Vagina (tissue), 2 donors: ENCODE data around the gene BRINP1. TPM values are rescaled to one million over a fixed set of nuclear protein-coding genes. Genes with fewer than 3 reads are reported as not detected.

Experiments
- DNase-seq, 2 donors: peaks; one replicate each; pipeline ENCODE4 v3.0.0-alpha.2; 2017; ENCODE audit errors: extremely low spot score in 2 of 2
- H3K27ac ChIP-seq: fragments of 200-600 bp; sonication (generic); one replicate; pipeline ENCODE4 v1.5.1; 2019
- H3K27me3 ChIP-seq: fragments of 200-600 bp; sonication (generic); one replicate; pipeline ENCODE4 v1.5.1; 2019
- H3K36me3 ChIP-seq, 2 donors: fragments of 200-600 bp; sonication (generic); one replicate each; pipeline ENCODE4 v1.5.1; 2017 to 2019
- H3K4me1 ChIP-seq: fragments of 200-600 bp; sonication (generic); one replicate; pipeline ENCODE4 v1.5.1; 2019
- H3K4me3 ChIP-seq, 2 donors: fragments of 200-600 bp; sonication (generic); 1 replicate in 1 of 2; 2 replicates in 1 of 2; pipeline ENCODE4 v1.5.1; 2016 to 2019
- H3K9me3 ChIP-seq: fragments of 200-600 bp; sonication (generic); one replicate; pipeline ENCODE4 v1.5.1; 2019
- POLR2A ChIP-seq, 2 donors: fragments of 450-650 bp; IDR thresholded peaks; one replicate each; pipeline ENCODE4 v1.6.1; 2017; ENCODE audit warnings: antibody characterized with exemption in 2 of 2, mild to moderate bottlenecking in 2 of 2, moderate library complexity in 2 of 2
- POLR2AphosphoS5 ChIP-seq, 2 donors: sonication (generic); formaldehyde crosslinking; IDR thresholded peaks; one replicate each; pipeline ENCODE4 v1.9.0; 2017; ENCODE audit warnings: antibody characterized with exemption in 2 of 2, mild to moderate bottlenecking in 2 of 2, low read depth in 1 of 2; ENCODE audit not compliant: insufficient read depth in 1 of 2
- intact Hi-C: fragments of 100-400 bp; cut with DNase I; formaldehyde crosslinking; loops from one replicate; pipeline ENCODE4 v1.15.1; 2023
- total RNA-seq: library from RNA; depleted of rRNA; stranded (reverse); fragments of >200 nt; gene quantifications from one replicate; pipeline ENCODE4 v1.2.3, GENCODE V29; 2016
- TF ChIP-seq, protein P1 (sequence below), 3 experiments: fragments of 450-650 bp in 2 of 3; fragments of 200-600 bp in 1 of 3; sonication (generic) in 1 of 3; IDR thresholded peaks; one replicate each; pipeline ENCODE4 v1.5.1; 2017 to 2019; ENCODE audit warnings: antibody characterized with exemption in 3 of 3, mild to moderate bottlenecking in 2 of 3, moderate library complexity in 2 of 3

The BRINP1 gene
- total RNA-seq, 1 donor from 2014 or later, result 0.49 TPM

GRCh38 chr9:119195521-119195920 is 173.7 kb downstream of the BRINP1 start:
- no peak overlapping the region for H3K27ac ChIP-seq
- H3K4me3 ChIP-seq, result no peak overlapping the region
- intact Hi-C loops, result no loop called here
- DNase-seq, result no peak
- no peaks in the 10 kb centered on the region for H3K4me1 ChIP-seq
- H3K36me3 ChIP-seq, result no peaks in the 10 kb centered on the region
- H3K27me3 ChIP-seq, result no peaks in the 10 kb centered on the region
- TF ChIP-seq POLR2AphosphoS5 (IDR thresholded peaks at IDR 0.05; ENCODE audit: insufficient read depth in 1 of 2, low read depth in 1 of 2), result no peak
- TF ChIP-seq, protein P1, sequence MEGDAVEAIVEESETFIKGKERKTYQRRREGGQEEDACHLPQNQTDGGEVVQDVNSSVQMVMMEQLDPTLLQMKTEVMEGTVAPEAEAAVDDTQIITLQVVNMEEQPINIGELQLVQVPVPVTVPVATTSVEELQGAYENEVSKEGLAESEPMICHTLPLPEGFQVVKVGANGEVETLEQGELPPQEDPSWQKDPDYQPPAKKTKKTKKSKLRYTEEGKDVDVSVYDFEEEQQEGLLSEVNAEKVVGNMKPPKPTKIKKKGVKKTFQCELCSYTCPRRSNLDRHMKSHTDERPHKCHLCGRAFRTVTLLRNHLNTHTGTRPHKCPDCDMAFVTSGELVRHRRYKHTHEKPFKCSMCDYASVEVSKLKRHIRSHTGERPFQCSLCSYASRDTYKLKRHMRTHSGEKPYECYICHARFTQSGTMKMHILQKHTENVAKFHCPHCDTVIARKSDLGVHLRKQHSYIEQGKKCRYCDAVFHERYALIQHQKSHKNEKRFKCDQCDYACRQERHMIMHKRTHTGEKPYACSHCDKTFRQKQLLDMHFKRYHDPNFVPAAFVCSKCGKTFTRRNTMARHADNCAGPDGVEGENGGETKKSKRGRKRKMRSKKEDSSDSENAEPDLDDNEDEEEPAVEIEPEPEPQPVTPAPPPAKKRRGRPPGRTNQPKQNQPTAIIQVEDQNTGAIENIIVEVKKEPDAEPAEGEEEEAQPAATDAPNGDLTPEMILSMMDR (IDR thresholded peaks at IDR 0.05), result no peak
- TF ChIP-seq POLR2A (IDR thresholded peaks at IDR 0.05), result no peak
- H3K9me3 ChIP-seq, result no peaks in the 10 kb centered on the region

- no peaks in the 10 kb centered on the region for H3K4me1 ChIP-seq
- TF ChIP-seq POLR2AphosphoS5 (IDR thresholded peaks at IDR 0.05; ENCODE audit: insufficient read depth in 1 of 2, low read depth in 1 of 2) (no peak), POLR2A (IDR thresholded peaks at IDR 0.05) (no peak)
- TF ChIP-seq, protein P1 (IDR thresholded peaks at IDR 0.05), result no peak
- no peak for DNase-seq
- intact Hi-C loops, result no loop called here
- H3K9me3 ChIP-seq, result no peaks in the 10 kb centered on the region
- no peaks in the 10 kb centered on the region for H3K36me3 ChIP-seq
- H3K27ac ChIP-seq, result no peak overlapping the region
- no peak overlapping the region for H3K4me3 ChIP-seq
- H3K27me3 ChIP-seq, result no peaks in the 10 kb centered on the region
Observed at GRCh38 chr9:119185298-119185697, 183.9 kb downstream of the BRINP1 start.

GRCh38 chr9:119184265-119184936 is 184.8 kb downstream of the BRINP1 start:
- Histone ChIP-seq H3K27ac (no peak overlapping the region), H3K4me1 (no peaks in the 10 kb centered on the region), H3K27me3 (no peaks in the 10 kb centered on the region), H3K9me3 (no peaks in the 10 kb centered on the region), H3K4me3 (no peak overlapping the region), H3K36me3 (no peaks in the 10 kb centered on the region)
- TF ChIP-seq, protein P1 (IDR thresholded peaks at IDR 0.05), result no peak
- TF ChIP-seq POLR2A (IDR thresholded peaks at IDR 0.05) (no peak), POLR2AphosphoS5 (IDR thresholded peaks at IDR 0.05; ENCODE audit: insufficient read depth in 1 of 2, low read depth in 1 of 2) (no peak)
- intact Hi-C loops, result no loop called here
- no peak for DNase-seq

DNA sequence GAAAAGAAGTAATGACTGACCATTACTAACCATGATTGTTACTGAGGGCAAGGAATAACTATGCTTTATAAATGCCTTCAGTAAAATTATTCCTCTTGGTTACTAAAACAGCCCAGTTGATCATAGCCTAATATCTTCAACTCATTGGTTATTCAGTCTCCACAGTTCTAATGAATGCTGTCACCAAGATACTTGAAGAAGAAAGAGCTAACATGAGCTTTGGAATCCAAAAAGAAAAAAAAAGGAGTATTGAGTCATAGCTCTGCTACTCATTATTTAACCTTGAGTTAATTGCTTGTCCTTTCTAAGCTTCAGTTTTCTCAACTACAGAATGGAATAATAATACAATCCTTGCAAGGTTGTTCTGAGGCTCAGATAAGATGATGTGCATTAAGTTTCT is 187.7 kb downstream of the BRINP1 start:
- no peaks in the 10 kb centered on the region for H3K27me3 ChIP-seq
- DNase-seq, result no peak
- H3K4me1 ChIP-seq, result no peaks in the 10 kb centered on the region
- no peak overlapping the region for H3K27ac ChIP-seq
- H3K9me3 ChIP-seq, result no peaks in the 10 kb centered on the region
- H3K36me3 ChIP-seq, result no peaks in the 10 kb centered on the region
- TF ChIP-seq, protein P1 (IDR thresholded peaks at IDR 0.05), result no peak
- TF ChIP-seq POLR2AphosphoS5 (IDR thresholded peaks at IDR 0.05; ENCODE audit: insufficient read depth in 1 of 2, low read depth in 1 of 2) (no peak), POLR2A (IDR thresholded peaks at IDR 0.05) (no peak)
- intact Hi-C loops, result no loop called here
- no peak overlapping the region for H3K4me3 ChIP-seq

DNA sequence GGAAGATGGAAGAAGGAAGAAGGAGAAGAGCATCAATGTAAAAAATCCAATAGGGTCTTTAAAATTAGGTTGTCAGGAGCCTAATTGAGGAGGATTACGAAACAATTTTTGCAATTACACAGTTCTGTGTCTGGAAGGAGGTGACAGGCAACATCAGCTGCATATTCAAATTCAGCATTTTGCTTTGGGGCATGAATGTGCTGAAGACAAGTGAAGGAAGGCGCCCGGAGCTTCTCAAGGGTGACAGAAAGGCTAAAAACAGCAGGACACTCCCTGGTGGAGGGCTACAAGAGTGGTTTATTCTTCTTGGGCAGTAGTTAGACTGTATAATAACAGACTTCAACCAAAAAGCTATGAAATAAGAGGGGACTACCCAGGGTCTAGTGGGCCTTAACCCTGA is 188.3 kb downstream of the BRINP1 start:
- Histone ChIP-seq H3K4me1 (no peaks in the 10 kb centered on the region), H3K27ac (no peak overlapping the region)
- intact Hi-C loops, result no loop called here

More for the DNA sequence above, 188.3 kb downstream of the BRINP1 start:
- no peak for DNase-seq
- Histone ChIP-seq H3K36me3 (no peaks in the 10 kb centered on the region), H3K9me3 (no peaks in the 10 kb centered on the region), H3K27me3 (no peaks in the 10 kb centered on the region), H3K4me3 (no peak overlapping the region)
- TF ChIP-seq POLR2AphosphoS5 (IDR thresholded peaks at IDR 0.05; ENCODE audit: insufficient read depth in 1 of 2, low read depth in 1 of 2) (no peak), POLR2A (IDR thresholded peaks at IDR 0.05) (no peak)
- TF ChIP-seq, protein P1 (IDR thresholded peaks at IDR 0.05), result no peak
